ENCODE data around the gene RHOU.

Gene RHOU

DNA sequence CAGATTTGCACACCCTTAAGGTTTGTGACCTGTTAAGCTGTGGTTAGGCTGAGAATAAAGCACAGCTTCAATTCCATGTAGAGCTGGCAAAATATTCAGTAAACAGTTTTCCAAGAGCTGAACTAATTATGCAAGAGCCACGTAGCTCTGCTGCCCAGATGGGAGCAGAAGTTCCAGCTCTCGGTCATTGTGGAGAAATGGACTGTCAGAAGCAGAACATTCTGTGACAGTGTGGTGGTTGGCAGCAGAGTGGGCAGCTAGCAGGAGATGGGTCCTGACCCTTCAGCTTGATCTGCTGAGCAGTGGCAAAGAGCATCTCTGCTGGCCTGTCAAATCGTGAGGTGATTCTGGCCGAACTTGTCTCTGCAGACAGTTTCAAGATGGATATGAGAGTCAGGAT, 23.2 kb downstream of the RHOU start:
- TF ChIP-seq, protein P1, sequence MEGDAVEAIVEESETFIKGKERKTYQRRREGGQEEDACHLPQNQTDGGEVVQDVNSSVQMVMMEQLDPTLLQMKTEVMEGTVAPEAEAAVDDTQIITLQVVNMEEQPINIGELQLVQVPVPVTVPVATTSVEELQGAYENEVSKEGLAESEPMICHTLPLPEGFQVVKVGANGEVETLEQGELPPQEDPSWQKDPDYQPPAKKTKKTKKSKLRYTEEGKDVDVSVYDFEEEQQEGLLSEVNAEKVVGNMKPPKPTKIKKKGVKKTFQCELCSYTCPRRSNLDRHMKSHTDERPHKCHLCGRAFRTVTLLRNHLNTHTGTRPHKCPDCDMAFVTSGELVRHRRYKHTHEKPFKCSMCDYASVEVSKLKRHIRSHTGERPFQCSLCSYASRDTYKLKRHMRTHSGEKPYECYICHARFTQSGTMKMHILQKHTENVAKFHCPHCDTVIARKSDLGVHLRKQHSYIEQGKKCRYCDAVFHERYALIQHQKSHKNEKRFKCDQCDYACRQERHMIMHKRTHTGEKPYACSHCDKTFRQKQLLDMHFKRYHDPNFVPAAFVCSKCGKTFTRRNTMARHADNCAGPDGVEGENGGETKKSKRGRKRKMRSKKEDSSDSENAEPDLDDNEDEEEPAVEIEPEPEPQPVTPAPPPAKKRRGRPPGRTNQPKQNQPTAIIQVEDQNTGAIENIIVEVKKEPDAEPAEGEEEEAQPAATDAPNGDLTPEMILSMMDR (IDR thresholded peaks at IDR 0.05; ENCODE audit: low read depth, low read length), result no peak
- no peak overlapping the region for H3K4me3 ChIP-seq (ENCODE audit: low read depth, low read length)

DNA sequence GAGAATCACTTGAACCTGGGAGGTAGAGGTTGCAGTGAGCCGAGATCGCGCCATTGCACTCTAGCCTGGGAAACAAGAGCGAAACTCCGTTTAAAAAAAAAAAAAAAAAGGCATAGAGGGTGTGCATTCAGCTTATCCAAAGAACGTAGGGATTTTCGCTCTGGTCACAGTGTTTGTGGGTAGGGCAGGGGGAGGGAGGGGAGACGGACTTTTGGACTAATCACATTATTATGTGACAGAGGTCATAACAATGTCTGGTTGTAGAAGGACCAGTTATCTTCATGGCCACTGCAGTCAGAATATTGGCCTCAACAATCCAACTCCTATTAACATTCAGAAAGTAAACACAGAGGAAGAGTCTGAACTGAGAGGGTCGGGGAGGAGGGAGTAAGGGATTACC, 25.7 kb downstream of the RHOU start:
- H3K4me3 ChIP-seq (ENCODE audit: low read depth, low read length), result no peak overlapping the region

DNA sequence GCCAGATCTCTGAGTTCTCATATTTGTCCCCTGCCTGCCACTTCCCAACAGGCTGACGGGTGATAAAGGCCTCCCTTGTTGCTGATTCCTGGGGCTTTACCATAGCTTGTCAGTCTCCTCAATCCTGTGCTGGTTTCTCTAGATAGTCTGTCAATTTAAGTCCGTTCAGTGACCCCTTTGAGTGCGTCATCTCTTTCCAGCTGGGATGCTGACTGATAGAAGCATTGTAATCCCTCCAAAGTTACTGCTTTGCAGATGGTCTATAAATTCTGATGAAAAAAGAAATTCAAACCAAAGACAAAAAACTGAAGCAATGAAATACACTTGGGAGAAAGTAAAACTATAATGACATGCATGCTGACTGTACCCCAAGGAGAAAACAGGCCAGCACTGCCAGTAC, 28.3 kb downstream of the RHOU start:
- H3K4me3 ChIP-seq (ENCODE audit: low read depth, low read length), result no peak overlapping the region
- TF ChIP-seq, protein P1 (IDR thresholded peaks at IDR 0.05; ENCODE audit: low read depth, low read length), result no peak

More for the DNA sequence above, 25.7 kb downstream of the RHOU start:
- TF ChIP-seq, protein P1 (IDR thresholded peaks at IDR 0.05; ENCODE audit: low read depth, low read length), result no peak

DNA sequence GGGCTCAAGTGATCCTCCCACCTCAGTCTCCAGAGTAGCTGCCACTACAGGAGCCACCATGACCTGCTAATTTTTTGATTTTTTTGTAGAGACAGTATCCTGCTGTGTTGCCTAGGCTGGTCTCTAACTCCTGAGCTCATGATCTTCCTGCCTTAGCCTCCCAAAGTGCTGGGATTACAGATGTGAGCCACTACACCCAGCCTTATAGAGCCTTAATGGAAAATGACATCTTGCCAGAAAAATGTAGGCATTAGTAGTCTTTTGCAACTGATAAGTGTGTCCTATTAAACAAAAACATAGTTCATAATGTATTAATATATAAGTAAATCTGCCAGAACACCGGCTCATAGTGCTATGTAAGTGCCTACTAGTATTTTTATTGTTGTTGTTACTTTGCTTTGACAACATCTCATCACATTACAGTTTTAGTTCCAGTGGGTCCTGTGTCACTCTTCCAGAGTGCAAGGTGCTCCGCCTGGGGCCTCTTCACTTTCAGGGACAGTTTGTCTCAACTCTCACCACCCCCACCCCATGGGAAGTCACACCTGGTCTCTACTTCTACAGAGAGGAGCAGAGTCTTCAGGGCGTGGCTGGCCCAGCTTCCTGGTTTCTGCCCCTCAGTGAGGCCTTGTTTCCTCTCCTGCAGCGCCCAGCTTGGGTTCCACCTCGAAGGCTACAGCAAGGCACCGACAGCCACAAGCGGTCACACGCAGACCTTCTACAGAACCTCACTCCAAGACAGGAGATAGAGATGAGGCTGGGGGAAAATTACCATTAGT, 30.1 kb downstream of the RHOU start:
- H3K4me3 ChIP-seq (ENCODE audit: low read depth, low read length), result no peak overlapping the region
- TF ChIP-seq, protein P1 (IDR thresholded peaks at IDR 0.05; ENCODE audit: low read depth, low read length), result no peak

DNA sequence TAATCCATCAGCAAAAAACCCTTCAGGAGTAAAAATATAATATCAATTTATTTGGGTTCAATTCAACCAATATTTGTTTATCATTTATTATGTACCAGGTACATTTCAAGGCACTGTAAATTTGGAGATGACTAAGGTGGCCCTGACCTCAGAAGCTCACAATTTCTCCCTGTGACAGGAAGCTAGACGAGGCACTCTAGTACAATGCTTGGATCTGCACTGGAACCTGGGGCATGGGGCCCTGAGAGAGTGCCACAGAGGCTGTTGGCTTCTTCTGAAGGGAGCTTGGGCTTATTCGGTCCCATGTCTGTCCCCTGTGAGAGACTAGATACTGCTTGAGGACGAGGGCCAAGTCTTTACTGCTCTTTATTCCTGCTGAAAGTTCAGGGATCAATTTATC, 31.5 kb downstream of the RHOU start:
- H3K4me3 ChIP-seq (ENCODE audit: low read depth, low read length), result no peak overlapping the region
- TF ChIP-seq, protein P1 (IDR thresholded peaks at IDR 0.05; ENCODE audit: low read depth, low read length), result no peak

DNA sequence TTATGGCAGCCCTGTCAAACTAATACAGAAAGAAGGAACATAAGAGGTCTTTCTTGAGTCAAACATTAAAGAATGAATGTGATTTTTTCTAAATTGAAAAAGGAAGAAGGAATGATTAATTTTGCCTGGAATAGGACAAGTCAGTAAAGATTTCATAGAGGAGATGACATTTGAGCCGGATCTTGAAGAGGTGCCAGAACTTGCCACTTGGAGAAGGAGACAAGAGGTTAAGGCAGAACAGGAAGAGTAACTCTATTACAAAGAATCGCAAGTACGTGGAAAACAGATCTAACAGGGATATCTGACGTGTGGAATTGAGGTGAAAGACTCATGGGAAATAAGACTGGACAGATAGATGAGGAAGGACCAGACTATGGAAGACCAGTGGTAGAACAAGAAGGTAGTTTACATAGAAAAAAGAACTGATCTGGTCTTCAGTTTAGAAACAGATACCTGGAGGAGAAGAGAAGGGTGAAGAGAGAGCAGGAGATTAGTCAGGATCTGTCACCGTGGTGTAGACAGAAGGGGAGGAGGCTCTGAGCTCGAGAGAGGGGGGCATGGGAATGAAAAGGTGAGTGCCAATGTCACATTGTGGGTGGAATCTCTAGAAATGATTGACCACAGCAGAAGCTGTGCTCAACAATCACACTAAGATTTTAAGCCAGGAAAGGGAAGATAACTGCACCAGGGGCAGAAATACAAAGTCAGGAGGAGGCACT, 32.5 kb downstream of the RHOU start:
- no peak overlapping the region for H3K4me3 ChIP-seq (ENCODE audit: low read depth, low read length)
- TF ChIP-seq, protein P1 (IDR thresholded peaks at IDR 0.05; ENCODE audit: low read depth, low read length), result no peak

DNA sequence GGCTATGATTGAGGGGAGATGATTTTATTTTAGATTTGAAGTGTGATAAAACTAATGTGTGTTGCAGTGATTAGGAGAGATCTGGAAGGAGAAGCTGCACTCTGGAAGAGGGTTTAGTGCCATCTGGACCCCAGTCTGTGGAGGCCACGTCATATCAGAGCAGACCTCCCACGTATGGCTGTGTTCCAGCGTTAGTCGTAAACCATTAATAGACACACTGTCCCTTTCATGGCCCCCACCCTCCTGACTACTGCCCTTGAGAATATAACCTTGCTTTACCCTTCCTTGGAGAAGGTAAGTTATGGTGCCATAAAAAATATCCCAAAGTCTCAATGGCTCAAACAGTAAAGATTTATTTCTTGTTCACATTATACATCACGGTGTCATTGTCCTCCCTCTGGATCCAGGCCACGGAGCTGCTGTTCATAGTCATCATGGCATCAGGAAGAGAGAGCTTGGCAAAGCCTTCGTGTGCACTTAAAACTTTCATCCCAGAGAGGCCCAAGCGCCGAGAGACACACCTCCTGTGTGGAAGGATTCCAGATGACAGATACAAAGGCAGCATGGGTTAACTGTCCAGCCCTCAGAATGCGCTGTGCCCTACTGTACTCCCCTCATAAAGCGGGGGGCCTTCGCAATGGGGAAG, 33.2 kb downstream of the RHOU start:
- H3K4me3 ChIP-seq (ENCODE audit: low read depth, low read length), result no peak overlapping the region
- TF ChIP-seq, protein P1 (IDR thresholded peaks at IDR 0.05; ENCODE audit: low read depth, low read length), result no peak

Data from WI38 (cell line).